DOHH2 (cell line): Measurements from ENCODE around the gene PPHLN1.

Experiments used
- H3F3A ChIP-seq: fragments of 200-600 bp; sonication (generic), shearing (Covaris generic); 2 replicates; pipeline ENCODE4 v1.6.0; 2016; ENCODE audit warnings: antibody characterized with exemption, mild to moderate bottlenecking; ENCODE audit not compliant: control insufficient read depth, insufficient read depth
- H3K27ac ChIP-seq: fragments of 200-600 bp; sonication (generic); 2 replicates; pipeline ENCODE4 v1.5.1; 2014; ENCODE audit warnings: low read depth, mild to moderate bottlenecking, low read length, moderate library complexity
- H3K27me3 ChIP-seq: fragments of 200-600 bp; sonication (generic); 2 replicates; pipeline ENCODE4 v1.6.1; 2014; ENCODE audit warnings: mild to moderate bottlenecking, low read length, mixed read lengths; ENCODE audit not compliant: control insufficient read depth
- H3K36me3 ChIP-seq: fragments of 200-600 bp; sonication (generic); 2 replicates; pipeline ENCODE4 v1.6.1; 2014; ENCODE audit warnings: mild to moderate bottlenecking, low read length, moderate library complexity, mixed read lengths; ENCODE audit not compliant: control insufficient read depth
- H3K4me1 ChIP-seq: fragments of 200-600 bp; sonication (generic); 2 replicates; pipeline ENCODE4 v1.6.1; 2014; ENCODE audit warnings: mild to moderate bottlenecking, low read length, mixed read lengths; ENCODE audit not compliant: control insufficient read depth
- H3K4me2 ChIP-seq: fragments of 200-600 bp; sonication (generic); 2 replicates; pipeline ENCODE4 v1.6.0; 2014; ENCODE audit warnings: mild to moderate bottlenecking, low read length, moderate library complexity
- H3K4me3 ChIP-seq: fragments of 200-600 bp; sonication (generic); 2 replicates; pipeline ENCODE4 v1.5.1; 2014; ENCODE audit warnings: mild to moderate bottlenecking, low read length, mixed read lengths
- H3K79me2 ChIP-seq: fragments of 200-600 bp; sonication (generic); 2 replicates; pipeline ENCODE4 v1.6.1; 2014; ENCODE audit warnings: mild to moderate bottlenecking, low read length, mixed read lengths; ENCODE audit not compliant: control insufficient read depth
- H3K9me2 ChIP-seq: fragments of 200-600 bp; sonication (generic); replicated peaks from 2 replicates; pipeline ENCODE4 v1.6.1; 2014; ENCODE audit warnings: mild to moderate bottlenecking, low read length, mixed read lengths; ENCODE audit not compliant: control insufficient read depth
- H3K9me3 ChIP-seq: fragments of 200-600 bp; sonication (generic); 2 replicates; pipeline ENCODE4 v1.6.1; 2014; ENCODE audit warnings: antibody characterized with exemption, low read length, mixed read lengths; ENCODE audit not compliant: control insufficient read depth, insufficient read depth
- H4K20me1 ChIP-seq: fragments of 200-600 bp; sonication (generic); 2 replicates; pipeline ENCODE4 v1.6.0; 2014; ENCODE audit warnings: low read depth, mild to moderate bottlenecking, antibody characterized with exemption, low read length, moderate library complexity; ENCODE audit not compliant: control insufficient read depth, insufficient read depth
- EZH2phosphoT487 ChIP-seq: fragments of 200-600 bp; sonication (generic); IDR thresholded peaks from 2 replicates; pipeline ENCODE4 v1.6.1; 2017; ENCODE audit warnings: borderline replicate concordance, mild to moderate bottlenecking, antibody characterized with exemption, low read length, moderate library complexity, mixed read lengths
- TF ChIP-seq, protein P1 (sequence below): fragments of 200-600 bp; sonication (generic); IDR thresholded peaks from one replicate; pipeline ENCODE4 v1.5.1; 2014; ENCODE audit warnings: antibody characterized with exemption, mild to moderate bottlenecking, low read depth, low read length; ENCODE audit not compliant: poor library complexity, severe bottlenecking

The PPHLN1 gene

DNA sequence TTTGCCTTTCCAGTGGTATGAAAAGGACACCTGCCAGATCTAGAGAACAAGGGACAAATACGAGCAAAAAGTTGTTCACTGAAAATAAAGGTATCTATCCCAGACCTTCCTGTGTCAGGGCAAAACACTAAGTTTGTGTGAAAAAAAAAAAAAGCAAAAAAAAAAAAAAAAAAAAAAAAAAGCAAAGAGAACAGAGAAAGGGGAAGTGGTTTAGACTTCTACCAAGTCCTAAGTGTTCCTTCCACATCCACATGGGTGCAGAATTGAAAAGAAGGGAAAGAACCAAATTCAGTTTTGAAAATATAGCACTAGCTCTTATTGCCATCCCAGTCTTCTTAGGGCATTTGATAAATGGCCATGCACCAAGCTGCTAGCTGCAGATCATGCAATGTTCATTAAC, 41.8 kb upstream of the PPHLN1 start:
- no peak overlapping the region for H3K27ac ChIP-seq
- H4K20me1 ChIP-seq = no peaks in the 10 kb centered on the region
- TF ChIP-seq, protein P1, sequence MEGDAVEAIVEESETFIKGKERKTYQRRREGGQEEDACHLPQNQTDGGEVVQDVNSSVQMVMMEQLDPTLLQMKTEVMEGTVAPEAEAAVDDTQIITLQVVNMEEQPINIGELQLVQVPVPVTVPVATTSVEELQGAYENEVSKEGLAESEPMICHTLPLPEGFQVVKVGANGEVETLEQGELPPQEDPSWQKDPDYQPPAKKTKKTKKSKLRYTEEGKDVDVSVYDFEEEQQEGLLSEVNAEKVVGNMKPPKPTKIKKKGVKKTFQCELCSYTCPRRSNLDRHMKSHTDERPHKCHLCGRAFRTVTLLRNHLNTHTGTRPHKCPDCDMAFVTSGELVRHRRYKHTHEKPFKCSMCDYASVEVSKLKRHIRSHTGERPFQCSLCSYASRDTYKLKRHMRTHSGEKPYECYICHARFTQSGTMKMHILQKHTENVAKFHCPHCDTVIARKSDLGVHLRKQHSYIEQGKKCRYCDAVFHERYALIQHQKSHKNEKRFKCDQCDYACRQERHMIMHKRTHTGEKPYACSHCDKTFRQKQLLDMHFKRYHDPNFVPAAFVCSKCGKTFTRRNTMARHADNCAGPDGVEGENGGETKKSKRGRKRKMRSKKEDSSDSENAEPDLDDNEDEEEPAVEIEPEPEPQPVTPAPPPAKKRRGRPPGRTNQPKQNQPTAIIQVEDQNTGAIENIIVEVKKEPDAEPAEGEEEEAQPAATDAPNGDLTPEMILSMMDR = no peak
- TF ChIP-seq EZH2phosphoT487 = no peak
- H3K9me3 ChIP-seq = no peaks in the 10 kb centered on the region
- no peaks in the 10 kb centered on the region for H3F3A ChIP-seq
- H3K9me2 ChIP-seq = no peaks in the 10 kb centered on the region
- H3K79me2 ChIP-seq = no peaks in the 10 kb centered on the region
- H3K4me2 ChIP-seq = no peak overlapping the region
- H3K4me3 ChIP-seq = no peak overlapping the region
- no peaks in the 10 kb centered on the region for H3K27me3 ChIP-seq
- no peaks in the 10 kb centered on the region for H3K4me1 ChIP-seq
- no peaks in the 10 kb centered on the region for H3K36me3 ChIP-seq

GRCh38 chr12:42284876-42285275, 41.1 kb upstream of the PPHLN1 start:
- TF ChIP-seq EZH2phosphoT487 = no peak
- TF ChIP-seq, protein P1 = no peak
- Histone ChIP-seq H3K36me3 (no peaks in the 10 kb centered on the region), H3K4me2 (no peak overlapping the region), H3K9me2 (no peaks in the 10 kb centered on the region), H4K20me1 (no peaks in the 10 kb centered on the region), H3F3A (no peaks in the 10 kb centered on the region), H3K79me2 (no peaks in the 10 kb centered on the region), H3K9me3 (no peaks in the 10 kb centered on the region), H3K4me1 (no peaks in the 10 kb centered on the region), H3K4me3 (no peak overlapping the region), H3K27ac (no peak overlapping the region), H3K27me3 (no peaks in the 10 kb centered on the region)

DNA sequence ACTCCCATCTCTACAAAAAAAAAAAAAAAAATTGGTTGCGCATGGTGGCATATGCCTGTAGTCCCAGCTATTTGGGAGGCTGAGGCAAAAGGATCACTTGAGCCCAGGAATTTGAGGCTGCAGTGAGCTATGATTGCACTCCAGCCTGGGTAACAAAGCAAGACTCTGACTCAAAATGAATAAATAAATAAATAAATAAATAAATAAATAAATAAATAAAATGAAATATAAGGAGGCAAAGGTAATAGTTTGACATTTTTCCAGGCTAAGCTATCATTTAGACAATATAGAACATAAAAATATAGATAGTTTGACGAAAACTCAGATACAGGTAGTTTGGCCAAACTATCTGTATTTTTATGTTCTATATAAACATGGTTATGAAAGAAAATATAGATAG, 40.5 kb upstream of the PPHLN1 start:
- H3K9me3 ChIP-seq = no peaks in the 10 kb centered on the region
- no peak overlapping the region for H3K4me2 ChIP-seq
- no peak for TF ChIP-seq EZH2phosphoT487
- TF ChIP-seq, protein P1 = no peak
- H4K20me1 ChIP-seq = no peaks in the 10 kb centered on the region
- no peaks in the 10 kb centered on the region for H3K9me2 ChIP-seq
- H3K79me2 ChIP-seq = no peaks in the 10 kb centered on the region
- H3K4me3 ChIP-seq = no peak overlapping the region
- no peaks in the 10 kb centered on the region for H3K4me1 ChIP-seq
- H3F3A ChIP-seq = no peaks in the 10 kb centered on the region
- no peaks in the 10 kb centered on the region for H3K27me3 ChIP-seq
- H3K27ac ChIP-seq = no peak overlapping the region
- no peaks in the 10 kb centered on the region for H3K36me3 ChIP-seq

DNA sequence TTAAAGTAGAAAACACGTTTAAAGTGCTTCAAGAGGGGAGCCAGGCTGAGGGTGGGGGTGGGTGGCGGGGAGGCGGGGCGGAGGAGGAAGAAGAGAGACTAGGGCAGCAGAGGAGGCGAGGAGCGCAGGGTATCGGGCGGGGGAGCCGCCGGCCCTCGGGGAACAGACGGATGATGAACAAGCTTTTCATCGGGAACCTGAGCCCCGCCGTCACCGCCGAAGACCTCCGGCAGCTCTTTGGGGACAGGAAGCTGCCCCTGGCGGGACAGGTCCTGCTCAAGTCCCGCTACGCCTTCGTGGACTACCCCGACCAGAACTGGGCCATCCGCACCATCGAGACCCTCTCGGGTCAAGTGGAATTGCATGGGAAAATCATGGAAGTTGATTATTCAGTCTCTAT, 39.2 kb upstream of the PPHLN1 start:
- Histone ChIP-seq H3K79me2 (no peaks in the 10 kb centered on the region), H4K20me1 (no peaks in the 10 kb centered on the region), H3K4me3 (no peak overlapping the region), H3K27ac (no peak overlapping the region), H3K27me3 (peaks cover 5% of the 10 kb centered on the region; the same call in 1 of the 2 replicates), H3F3A (no peaks in the 10 kb centered on the region), H3K4me2 (no peak overlapping the region), H3K9me2 (no peaks in the 10 kb centered on the region), H3K36me3 (no peaks in the 10 kb centered on the region), H3K9me3 (no peaks in the 10 kb centered on the region), H3K4me1 (no peaks in the 10 kb centered on the region)
- no peak for TF ChIP-seq EZH2phosphoT487
- TF ChIP-seq, protein P1 = no peak
